Brain microvascular endothelial cell (primary cell): ENCODE measurements around the gene IL4R.
"Not testable (repeated sequence)": the region's sequence is repeated elsewhere in the genome, so short reads cannot be mapped to it uniquely, and the experiment has no call there.

Source experiments
- DNase-seq: peaks from one replicate; pipeline ENCODE4 v3.0.0-alpha.2; 2020
- H3K27ac ChIP-seq: fragments of 250-450 bp; sonication (Bioruptor Pico); 2 replicates; pipeline ENCODE4 v1.5.1; 2020; ENCODE audit warnings: mild to moderate bottlenecking, moderate library complexity
- H3K27me3 ChIP-seq: fragments of 250-450 bp; sonication (Bioruptor Pico); replicated peaks from 2 replicates; pipeline ENCODE4 v1.5.1; 2020; ENCODE audit warnings: mild to moderate bottlenecking
- H3K36me3 ChIP-seq: fragments of 250-450 bp; sonication (Bioruptor Pico); replicated peaks from 2 replicates; pipeline ENCODE4 v1.5.1; 2020; ENCODE audit warnings: mild to moderate bottlenecking
- H3K4me3 ChIP-seq: 2 replicates; pipeline ENCODE4 v1.5.1; 2011; ENCODE audit warnings: low read depth, mild to moderate bottlenecking, control low read depth, low read length, moderate library complexity
- in situ Hi-C: cut with HindIII; loops from 2 replicates; pipeline ENCODE4 v1.10.0; 2017; ENCODE audit warnings: low sequenced_read_pairs, low pct_ligation_motif_present
- TF ChIP-seq, protein P1 (sequence below): IDR thresholded peaks from 2 replicates; pipeline ENCODE4 v1.5.1; 2011; ENCODE audit warnings: low read depth, mild to moderate bottlenecking, moderate library complexity, low read length, control low read depth, inconsistent platforms; ENCODE audit errors: missing control alignments

The IL4R gene

GRCh38 chr16:27326738-27327585 is 13.2 kb downstream of the IL4R start:
- Histone ChIP-seq H3K36me3 (no peaks in the 10 kb centered on the region), H3K27me3 (no peaks in the 10 kb centered on the region), H3K27ac (peak overlapping the region; percentile 99), H3K4me3 (no peak overlapping the region)
- in situ Hi-C loops = no loop called here
- DNase-seq = peak; percentile 93
- TF ChIP-seq, protein P1, sequence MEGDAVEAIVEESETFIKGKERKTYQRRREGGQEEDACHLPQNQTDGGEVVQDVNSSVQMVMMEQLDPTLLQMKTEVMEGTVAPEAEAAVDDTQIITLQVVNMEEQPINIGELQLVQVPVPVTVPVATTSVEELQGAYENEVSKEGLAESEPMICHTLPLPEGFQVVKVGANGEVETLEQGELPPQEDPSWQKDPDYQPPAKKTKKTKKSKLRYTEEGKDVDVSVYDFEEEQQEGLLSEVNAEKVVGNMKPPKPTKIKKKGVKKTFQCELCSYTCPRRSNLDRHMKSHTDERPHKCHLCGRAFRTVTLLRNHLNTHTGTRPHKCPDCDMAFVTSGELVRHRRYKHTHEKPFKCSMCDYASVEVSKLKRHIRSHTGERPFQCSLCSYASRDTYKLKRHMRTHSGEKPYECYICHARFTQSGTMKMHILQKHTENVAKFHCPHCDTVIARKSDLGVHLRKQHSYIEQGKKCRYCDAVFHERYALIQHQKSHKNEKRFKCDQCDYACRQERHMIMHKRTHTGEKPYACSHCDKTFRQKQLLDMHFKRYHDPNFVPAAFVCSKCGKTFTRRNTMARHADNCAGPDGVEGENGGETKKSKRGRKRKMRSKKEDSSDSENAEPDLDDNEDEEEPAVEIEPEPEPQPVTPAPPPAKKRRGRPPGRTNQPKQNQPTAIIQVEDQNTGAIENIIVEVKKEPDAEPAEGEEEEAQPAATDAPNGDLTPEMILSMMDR = peak; percentile 25

GRCh38 chr16:27327586-27327915 is 13.8 kb downstream of the IL4R start:
- in situ Hi-C loops = no loop called here
- DNase-seq = no peak
- TF ChIP-seq, protein P1 = no peak

GRCh38 chr16:27328937-27329336 is 15.2 kb downstream of the IL4R start:
- Histone ChIP-seq H3K36me3 (peaks cover 6% of the 10 kb centered on the region), H3K4me3 (no peak overlapping the region), H3K27ac (peak overlapping the region; percentile 99), H3K27me3 (no peaks in the 10 kb centered on the region)
- in situ Hi-C loops = no loop called here
- TF ChIP-seq, protein P1 = no peak
- DNase-seq = no peak

More at GRCh38 chr16:27327586-27327915, 13.8 kb downstream of the IL4R start:
- Histone ChIP-seq H3K4me3 (no peak overlapping the region), H3K27me3 (no peaks in the 10 kb centered on the region), H3K27ac (peak overlapping the region; percentile 99), H3K36me3 (no peaks in the 10 kb centered on the region)

DNA sequence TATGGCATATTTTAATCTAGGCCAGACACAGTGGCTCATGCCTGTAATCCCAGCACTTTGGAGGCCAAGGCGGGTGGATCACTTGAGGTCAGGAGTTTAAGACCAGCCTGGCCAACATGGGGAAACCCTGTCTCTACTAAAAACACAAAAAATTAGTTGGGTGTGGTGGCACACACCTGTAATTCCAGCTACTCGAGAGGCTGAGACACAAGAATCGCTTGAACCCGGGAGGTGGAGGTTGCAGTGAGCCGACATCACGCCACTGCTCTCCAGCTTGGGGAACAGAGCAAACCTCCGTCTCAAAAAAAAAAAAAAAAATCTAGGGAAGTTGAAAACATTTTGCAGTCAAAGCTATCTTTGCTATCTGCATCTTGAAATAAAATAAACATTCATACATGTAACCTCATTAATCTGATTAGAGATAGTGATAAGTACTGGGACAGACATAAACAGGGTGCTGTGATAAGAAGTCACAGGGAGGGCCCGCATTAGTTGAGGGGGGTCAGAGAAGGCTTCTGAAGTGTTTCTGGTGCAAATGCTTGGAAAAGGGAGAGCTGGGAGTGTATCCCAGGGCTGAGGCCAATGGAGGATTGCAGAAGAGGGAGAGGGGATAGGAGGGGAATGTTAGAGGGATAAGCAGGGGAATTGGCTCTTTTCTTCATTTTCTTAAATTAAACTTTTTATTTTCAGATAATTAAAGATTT is 15.8 kb downstream of the IL4R start:
- H3K36me3 ChIP-seq = peaks cover 11% of the 10 kb centered on the region
- H3K27me3 ChIP-seq, DNase-seq, H3K4me3 ChIP-seq, in situ Hi-C loops: not testable (repeated sequence)
- H3K27ac ChIP-seq = peak overlapping the region; percentile 99

DNA sequence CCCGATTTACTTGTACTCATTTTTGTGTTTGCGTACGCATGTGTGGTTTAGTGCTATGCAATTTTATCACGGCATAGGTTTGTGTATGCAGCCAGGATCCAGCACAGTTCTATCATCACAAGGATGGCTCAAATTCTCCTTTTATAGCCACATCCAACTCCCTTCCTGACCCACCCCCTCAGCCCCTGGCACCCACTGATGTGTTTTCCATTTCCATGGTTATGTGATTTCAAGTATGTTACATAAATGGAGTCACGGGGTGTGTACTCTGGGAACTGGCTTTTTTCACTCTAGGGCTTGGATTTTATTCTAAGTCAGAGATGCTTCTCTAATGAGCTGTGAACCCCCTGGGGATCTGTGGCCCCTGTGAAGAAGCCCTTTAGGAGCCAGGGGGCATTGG is 16.8 kb downstream of the IL4R start:
- TF ChIP-seq, protein P1 = no peak
- peak; percentile 100 for DNase-seq
- Histone ChIP-seq H3K27me3 (no peaks in the 10 kb centered on the region), H3K27ac (peak overlapping the region; percentile 99), H3K36me3 (peaks cover 19% of the 10 kb centered on the region), H3K4me3 (no peak overlapping the region)
- in situ Hi-C loops = no loop called here

DNA sequence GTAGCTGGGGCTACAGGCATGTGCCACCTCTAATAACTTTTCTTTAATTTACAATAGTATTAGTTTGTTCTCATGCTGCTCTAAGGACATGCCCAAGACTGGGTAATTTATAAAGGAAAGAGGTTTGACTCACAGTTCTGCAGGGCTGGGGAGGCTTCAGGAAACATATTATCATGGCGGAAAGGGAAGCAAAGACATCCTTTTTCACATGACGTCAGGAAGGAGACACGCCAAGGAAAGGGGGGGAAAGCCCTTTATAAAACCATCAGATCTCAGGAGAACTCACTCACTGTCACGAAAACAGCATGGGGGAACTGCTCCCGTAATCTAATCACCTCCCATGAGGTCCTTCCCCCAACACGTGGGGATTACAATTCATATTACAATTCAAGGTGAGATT is 18.3 kb downstream of the IL4R start:
- Histone ChIP-seq H3K27me3 (no peaks in the 10 kb centered on the region), H3K4me3 (no peak overlapping the region), H3K27ac (peak overlapping the region; percentile 99), H3K36me3 (peaks cover 21% of the 10 kb centered on the region)
- TF ChIP-seq, protein P1 = no peak
- in situ Hi-C loops = no loop called here
- peak; percentile 66 for DNase-seq
